Vagina (tissue), 2 donors: ENCODE results near the gene CRYGB.
"Not testable (repeated sequence)": the region's sequence is repeated elsewhere in the genome, so short reads cannot be mapped to it uniquely, and the experiment has no call there.

Source experiments
- CTCF ChIP-seq, 3 experiments: fragments of 450-650 bp in 2 of 3; fragments of 200-600 bp in 1 of 3; sonication (generic) in 1 of 3; IDR thresholded peaks; one replicate each; pipeline ENCODE4 v1.5.1; 2017 to 2019; ENCODE audit warnings: antibody characterized with exemption in 3 of 3, mild to moderate bottlenecking in 2 of 3, moderate library complexity in 2 of 3
- POLR2A ChIP-seq, 2 donors: fragments of 450-650 bp; IDR thresholded peaks; one replicate each; pipeline ENCODE4 v1.6.1; 2017; ENCODE audit warnings: antibody characterized with exemption in 2 of 2, mild to moderate bottlenecking in 2 of 2, moderate library complexity in 2 of 2

- not testable (repeated sequence) for TF ChIP-seq CTCF, POLR2A (IDR thresholded peaks at IDR 0.05)
These were observed 33.6 kb downstream of the CRYGB start for GRCh38 chr2:208112273-208112745.
